Putamen (tissue), 1 donor: Measurements from ENCODE around the gene GPR65.

Experiments
- DNase-seq: peaks from one replicate; pipeline ENCODE4 v3.0.0-alpha.2; 2016; ENCODE audit warnings: low spot score

Gene GPR65

GRCh38 chr14:88040146-88040545, 35.2 kb downstream of the GPR65 start:
- DNase-seq = no peak

GRCh38 chr14:88043529-88044443, 38.9 kb downstream of the GPR65 start:
- no peak for DNase-seq

- no peak for DNase-seq
Measured at GRCh38 chr14:88044444-88044758, 39.5 kb downstream of the GPR65 start.

- peak; percentile 3 for DNase-seq
Measured at GRCh38 chr14:88044776-88045446, 40.0 kb downstream of the GPR65 start.

DNA sequence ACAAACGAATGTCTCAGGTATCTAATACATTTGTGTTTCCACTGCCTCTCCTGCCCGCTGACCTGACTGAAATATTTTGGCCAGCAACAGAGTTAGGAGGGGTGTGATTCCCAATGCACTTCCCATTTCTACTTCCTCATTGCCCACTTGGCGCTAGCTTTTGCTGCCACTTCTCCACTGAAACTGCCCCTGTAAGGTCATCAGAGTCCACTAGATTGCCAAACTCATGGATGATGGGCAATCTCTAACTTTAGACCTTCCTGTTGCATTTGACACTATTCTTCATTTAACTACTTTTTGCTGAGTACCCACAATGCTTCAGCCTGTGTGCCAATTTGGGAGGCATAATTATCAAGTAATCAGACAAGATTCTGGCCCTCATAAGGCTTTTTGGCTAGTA, 40.8 kb downstream of the GPR65 start:
- peak; percentile 19 for DNase-seq

DNA sequence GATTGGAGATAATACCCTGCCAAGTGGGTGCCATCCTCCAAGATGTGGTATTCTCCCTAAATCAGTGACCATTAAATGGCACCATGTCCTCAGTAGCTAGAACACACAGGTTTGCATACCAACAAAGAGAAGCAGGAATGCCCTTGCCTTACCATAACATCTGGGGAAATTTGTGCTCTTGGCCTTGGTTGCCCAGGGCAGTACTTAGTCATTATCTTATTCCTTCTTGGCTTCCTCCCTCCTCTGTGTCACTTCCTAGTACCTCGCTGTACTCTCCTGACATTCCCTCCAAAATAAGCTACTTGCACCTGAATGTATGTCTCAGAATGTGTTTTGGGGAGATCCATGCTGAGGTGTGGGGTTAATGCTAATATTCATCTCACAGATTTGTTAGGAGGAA, 43.4 kb downstream of the GPR65 start:
- no peak for DNase-seq

DNA sequence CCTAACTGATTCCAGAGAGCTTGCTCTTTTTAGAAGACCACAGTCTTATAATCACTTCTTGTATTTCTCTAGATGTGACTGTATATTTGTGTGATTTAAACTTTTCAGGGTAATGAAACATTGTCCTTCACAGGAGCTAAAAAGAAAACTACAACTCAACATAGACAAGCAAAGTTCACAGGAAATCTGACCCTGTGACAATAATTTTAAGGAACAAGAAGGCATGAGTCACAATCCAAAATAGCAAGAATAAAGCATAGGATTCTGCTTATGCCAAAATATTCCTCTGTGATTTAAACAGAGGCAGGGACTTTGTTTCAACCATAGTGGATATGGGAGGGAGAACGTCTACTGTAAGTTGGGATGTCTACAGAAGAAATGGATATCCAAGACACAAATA, 44.3 kb downstream of the GPR65 start:
- no peak for DNase-seq

GRCh38 chr14:88049936-88050335, 45.0 kb downstream of the GPR65 start:
- DNase-seq = no peak

DNA sequence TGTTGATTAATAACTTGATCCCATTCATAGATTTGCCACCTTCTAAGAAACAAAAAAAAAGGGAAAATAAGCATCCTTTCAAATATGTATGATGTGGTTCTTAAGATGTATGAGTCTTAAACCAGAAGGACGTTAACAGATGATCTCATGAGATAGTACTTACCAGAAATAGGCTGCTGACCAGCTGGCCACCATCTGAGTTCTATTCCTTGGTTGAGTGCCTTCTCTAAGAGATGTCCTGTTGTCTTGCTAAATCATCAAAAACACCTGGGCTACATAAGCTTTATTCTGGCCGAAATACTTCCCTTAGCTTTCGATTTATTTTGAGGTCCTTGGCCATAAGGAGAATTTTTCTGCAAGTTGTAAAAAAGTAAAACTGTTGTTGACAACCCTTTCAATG, 55.6 kb downstream of the GPR65 start:
- no peak for DNase-seq

GRCh38 chr14:88063811-88064210, 58.9 kb downstream of the GPR65 start:
- DNase-seq = no peak
